Activated CD4-positive, alpha-beta T cell treated with anti-CD3 and anti-CD28 coated beads, Interleukin-2, Interleukin-6, amounts not matched to agents 100 ng/mL and 50 ng/mL, durations not matched to agents 16 hours and 8 hours (primary cell): Measurements from ENCODE around the gene PARD3B.

Experiments used
- DNase-seq: peaks from one replicate; pipeline ENCODE4 v3.0.0-alpha.2; 2020

The PARD3B gene

GRCh38 chr2:204718607-204719006, 173.3 kb downstream of the PARD3B start:
- no peak for DNase-seq

GRCh38 chr2:204720874-204721273, 175.6 kb downstream of the PARD3B start:
- DNase-seq: no peak

GRCh38 chr2:204722207-204722606, 176.9 kb downstream of the PARD3B start:
- no peak for DNase-seq

- no peak for DNase-seq
Measured at GRCh38 chr2:204722691-204723090, 177.4 kb downstream of the PARD3B start.

GRCh38 chr2:204725693-204726360, 180.6 kb downstream of the PARD3B start:
- no peak for DNase-seq

GRCh38 chr2:204726831-204727230, 181.6 kb downstream of the PARD3B start:
- no peak for DNase-seq

- no peak for DNase-seq
Measured at GRCh38 chr2:204727368-204727767, 182.1 kb downstream of the PARD3B start.

- no peak for DNase-seq
Measured at GRCh38 chr2:204730603-204731002, 185.3 kb downstream of the PARD3B start.

GRCh38 chr2:204732019-204732418, 186.7 kb downstream of the PARD3B start:
- no peak for DNase-seq

- DNase-seq: no peak
Measured at GRCh38 chr2:204737296-204737695, 192.0 kb downstream of the PARD3B start.

- DNase-seq: no peak
Measured at GRCh38 chr2:204738721-204739120, 193.4 kb downstream of the PARD3B start.

GRCh38 chr2:204743393-204743960, 198.2 kb downstream of the PARD3B start:
- no peak for DNase-seq

- no peak for DNase-seq
Measured at GRCh38 chr2:204744506-204744905, 199.2 kb downstream of the PARD3B start.

- no peak for DNase-seq
Measured at GRCh38 chr2:204748286-204748685, 203.0 kb downstream of the PARD3B start.

- no peak for DNase-seq
Measured at GRCh38 chr2:204749319-204749718, 204.0 kb downstream of the PARD3B start.

GRCh38 chr2:204750389-204750788, 205.1 kb downstream of the PARD3B start:
- DNase-seq: no peak

GRCh38 chr2:204751472-204751871, 206.2 kb downstream of the PARD3B start:
- DNase-seq: no peak

- DNase-seq: no peak
Measured at GRCh38 chr2:204753841-204754240, 208.6 kb downstream of the PARD3B start.

GRCh38 chr2:204754898-204755297, 209.6 kb downstream of the PARD3B start:
- no peak for DNase-seq

GRCh38 chr2:204763974-204764703, 218.9 kb downstream of the PARD3B start:
- DNase-seq: no peak

- DNase-seq: no peak
Measured at GRCh38 chr2:204770735-204771134, 225.5 kb downstream of the PARD3B start.

GRCh38 chr2:204771721-204772120, 226.4 kb downstream of the PARD3B start:
- DNase-seq: no peak

GRCh38 chr2:204772546-204772945, 227.3 kb downstream of the PARD3B start:
- no peak for DNase-seq

- no peak for DNase-seq
Measured at GRCh38 chr2:204775766-204776165, 230.5 kb downstream of the PARD3B start.
